IMR-90 (cell line): Measurements from ENCODE around the gene GSTP1. TPM values are rescaled to one million over a fixed set of nuclear protein-coding genes. Genes with fewer than 3 reads are reported as not detected.
A peak's percentile ranks its signal among the peaks of the same experiment; 100 is the strongest.

ENCODE experiments used
- ATAC-seq: fragments of 200-7000 bp; cut with Tn5 transposase; 2 replicates; pipeline ENCODE4 v1.9.1; 2020; ENCODE audit warnings: low read depth, mild to moderate bottlenecking, moderate library complexity
- BruUV-seq: library from RNA; stranded (reverse); fragments of 400-500 nt; replicated peaks from 2 replicates; lab custom pipeline; 2021; lab: Mats Ljungman, UMichigan
- CTCF ChIA-PET: fragments of 300-600 bp; formaldehyde crosslinking; extraction: SDS; loops from one replicate; lab custom pipeline; 2021; ENCODE audit warnings: antibody characterized with exemption; lab: Yijun Ruan, JAX
- POLR2A ChIA-PET: fragments of 300-600 bp; sonication (Branson Sonifier 250); formaldehyde crosslinking; loops from one replicate; lab custom pipeline; 2022; ENCODE audit warnings: antibody characterized with exemption; ENCODE audit not compliant: unreplicated experiment; lab: Charles Lee
- DNase-seq: peaks from one replicate; pipeline ENCODE4 v3.0.0; 2013
- H2AFZ ChIP-seq: replicated peaks from 2 replicates; pipeline ENCODE3; 2013; ENCODE audit warnings: low read length, mild to moderate bottlenecking; ENCODE audit not compliant: poor library complexity
- H2AK5ac ChIP-seq: 2 replicates; pipeline ENCODE4 v1.6.1; 2013; ENCODE audit warnings: low read depth, low read length, inconsistent platforms
- H2AK9ac ChIP-seq: replicated peaks from 2 replicates; pipeline ENCODE3; 2013; ENCODE audit warnings: mild to moderate bottlenecking, low read depth, low read length, moderate library complexity; ENCODE audit not compliant: poor library complexity
- H2BK120ac ChIP-seq: 2 replicates; pipeline ENCODE4 v1.6.1; 2013; ENCODE audit warnings: low read depth, low read length, inconsistent platforms
- H2BK15ac ChIP-seq: 3 replicates; pipeline ENCODE4 v1.6.1; 2013; ENCODE audit warnings: low read depth, low read length, inconsistent platforms
- H2BK20ac ChIP-seq: 2 replicates; pipeline ENCODE4 v1.6.1; 2013; ENCODE audit warnings: low read depth, mild to moderate bottlenecking, inconsistent platforms, low read length, moderate library complexity
- H2BK5ac ChIP-seq: 2 replicates; pipeline ENCODE4 v1.6.1; 2013; ENCODE audit warnings: mild to moderate bottlenecking, low read depth, low read length, inconsistent platforms; ENCODE audit not compliant: poor library complexity, severe bottlenecking
- H3K14ac ChIP-seq: replicated peaks from 2 replicates; pipeline ENCODE4 v1.6.1; 2013; ENCODE audit warnings: low read depth, low read length, inconsistent platforms
- H3K18ac ChIP-seq: 2 replicates; pipeline ENCODE4 v1.6.1; 2013; ENCODE audit warnings: low read depth, low read length, control low read depth
- H3K23ac ChIP-seq: 2 replicates; pipeline ENCODE4 v1.6.1; 2013; ENCODE audit warnings: low read depth, low read length, inconsistent platforms
- H3K27ac ChIP-seq: 2 replicates; pipeline ENCODE4 v1.5.1; 2013; ENCODE audit warnings: mild to moderate bottlenecking, control low read depth, low read length; ENCODE audit not compliant: insufficient read depth
- H3K27me3 ChIP-seq: 2 replicates; pipeline ENCODE4 v1.6.1; 2013; ENCODE audit warnings: low read length; ENCODE audit not compliant: control insufficient read depth, insufficient read depth
- H3K36me3 ChIP-seq: 2 replicates; pipeline ENCODE4 v1.6.1; 2013; ENCODE audit warnings: low read length, mixed read lengths; ENCODE audit not compliant: control insufficient read depth, insufficient read depth
- H3K4ac ChIP-seq: 2 replicates; pipeline ENCODE4 v1.6.1; 2013; ENCODE audit warnings: low read depth, low read length, inconsistent platforms
- H3K4me1 ChIP-seq: 2 replicates; pipeline ENCODE4 v1.6.1; 2013; ENCODE audit warnings: low read length, mixed read lengths; ENCODE audit not compliant: control insufficient read depth, insufficient read depth
- H3K4me2 ChIP-seq: 2 replicates; pipeline ENCODE4 v1.6.1; 2013; ENCODE audit warnings: low read depth, mild to moderate bottlenecking, control low read depth, low read length, moderate library complexity
- H3K4me3 ChIP-seq: 2 replicates; pipeline ENCODE4 v1.5.1; 2013; ENCODE audit warnings: low read depth, mild to moderate bottlenecking, control low read depth, low read length, moderate library complexity; ENCODE audit not compliant: insufficient read depth
- H3K56ac ChIP-seq: 2 replicates; pipeline ENCODE4 v1.6.1; 2013; ENCODE audit warnings: low read length, inconsistent platforms; ENCODE audit not compliant: insufficient read depth; ENCODE audit errors: extremely low read depth
- H3K79me1 ChIP-seq, 2 experiments: 2 replicates each; pipeline ENCODE4 v1.6.1; 2013; ENCODE audit warnings: low read length in 2 of 2, inconsistent platforms in 1 of 2, low read depth in 1 of 2
- H3K9ac ChIP-seq: 2 replicates; pipeline ENCODE4 v1.6.1; 2013; ENCODE audit warnings: low read depth, low read length, control low read depth
- H3K9me1 ChIP-seq: 2 replicates; pipeline ENCODE4 v1.6.1; 2013; ENCODE audit warnings: low read length, inconsistent platforms; ENCODE audit not compliant: insufficient read depth
- H3K9me3 ChIP-seq: 2 replicates; pipeline ENCODE4 v1.6.1; 2013; ENCODE audit warnings: low read length; ENCODE audit not compliant: control insufficient read depth, insufficient read depth
- H4K20me1 ChIP-seq: 2 replicates; pipeline ENCODE4 v1.6.1; 2013; ENCODE audit warnings: low read length, inconsistent platforms; ENCODE audit not compliant: insufficient read depth
- H4K5ac ChIP-seq: 2 replicates; pipeline ENCODE4 v1.6.1; 2013; ENCODE audit warnings: mild to moderate bottlenecking, low read depth, low read length, control low read depth
- H4K8ac ChIP-seq, 2 experiments: 2 replicates each; pipeline ENCODE4 v1.6.1; 2013; ENCODE audit warnings: low read depth in 2 of 2, low read length in 2 of 2, control low read depth in 1 of 2, inconsistent platforms in 1 of 2
- H4K91ac ChIP-seq: 2 replicates; pipeline ENCODE4 v1.6.1; 2013; ENCODE audit warnings: low read depth, low read length, inconsistent platforms; ENCODE audit not compliant: insufficient read depth
- BHLHE40 ChIP-seq: fragments of 150-350 bp; IDR thresholded peaks from 2 replicates; pipeline ENCODE4 v1.6.1; 2016; ENCODE audit warnings: mild to moderate bottlenecking, low read depth, low read length
- MXI1 ChIP-seq: IDR thresholded peaks from 2 replicates; pipeline ENCODE4 v1.6.1; 2012; ENCODE audit warnings: low read depth, mild to moderate bottlenecking, low read length, moderate library complexity, borderline replicate concordance
- NFE2L2 ChIP-seq: fragments of 150-350 bp; IDR thresholded peaks from 2 replicates; pipeline ENCODE4 v1.6.1; 2016; ENCODE audit warnings: low read depth, mild to moderate bottlenecking, low read length
- RAD21 ChIP-seq: IDR thresholded peaks from 2 replicates; pipeline ENCODE4 v1.6.1; 2012; ENCODE audit warnings: low read length, improper control_type of control experiment
- RCOR1 ChIP-seq: IDR thresholded peaks from 2 replicates; pipeline ENCODE4 v1.6.1; 2012; ENCODE audit warnings: mild to moderate bottlenecking, low read length, improper control_type of control experiment; ENCODE audit not compliant: insufficient replicate concordance
- RFX5 ChIP-seq: IDR thresholded peaks from 2 replicates; pipeline ENCODE4 v1.8.0; 2012; ENCODE audit warnings: low read depth, mild to moderate bottlenecking, low read length, moderate library complexity
- WGBS, 2 experiments: methylation state at CpG; one replicate each; pipeline versions ENCODE4 v1.1.5 to v1.1.7; 2013; ENCODE audit warnings: missing lambda C conversion rate in 2 of 2; ENCODE audit not compliant: insufficient read length in 1 of 2; ENCODE audit errors: extremely low coverage in 2 of 2; 5-methylcytosine and 5-hydroxymethylcytosine counted together
- dilution Hi-C: fragments of 300-500 bp; cut with HindIII; formaldehyde crosslinking; loops from one replicate; pipeline ENCODE4 v1.14.3; 2018; ENCODE audit warnings: low sequenced_read_pairs; ENCODE audit not compliant: unreplicated experiment
- in situ Hi-C: fragments of 300-500 bp; cut with MboI; formaldehyde crosslinking; loops from 3 replicates; pipeline ENCODE4 v1.14.3; 2019; ENCODE audit warnings: low sequenced_read_pairs, inconsistent platforms, mixed read lengths
- intact Hi-C: fragments of 100-400 bp; cut with micrococcal nuclease; formaldehyde crosslinking; loops from 2 replicates; pipeline ENCODE4 v1.10.0; 2022
- polyA plus RNA-seq, 3 experiments: library from polyadenylated mRNA; depleted of rRNA; stranded (reverse); fragments of >200 nt; gene quantifications; 2 replicates each; pipeline ENCODE4 v1.2.3, GENCODE V29; 2012; ENCODE audit warnings: low replicate concordance in 1 of 3
- total RNA-seq: library from RNA; depleted of rRNA; stranded (reverse); fragments of >200 nt; gene quantifications from 2 replicates; pipeline ENCODE4 v1.2.3, GENCODE V29; 2012
- TF ChIP-seq, protein P1 (sequence below): fragments of 150-350 bp; IDR thresholded peaks from 2 replicates; pipeline ENCODE4 v1.6.1; 2017; ENCODE audit warnings: mild to moderate bottlenecking, antibody characterized with exemption, low read length, low read depth

Gene GSTP1
- total and polyA plus RNA-seq, 2 of the 4 experiments (the other 2 are of a cell fraction): 947 to 1,539 TPM

DNA sequence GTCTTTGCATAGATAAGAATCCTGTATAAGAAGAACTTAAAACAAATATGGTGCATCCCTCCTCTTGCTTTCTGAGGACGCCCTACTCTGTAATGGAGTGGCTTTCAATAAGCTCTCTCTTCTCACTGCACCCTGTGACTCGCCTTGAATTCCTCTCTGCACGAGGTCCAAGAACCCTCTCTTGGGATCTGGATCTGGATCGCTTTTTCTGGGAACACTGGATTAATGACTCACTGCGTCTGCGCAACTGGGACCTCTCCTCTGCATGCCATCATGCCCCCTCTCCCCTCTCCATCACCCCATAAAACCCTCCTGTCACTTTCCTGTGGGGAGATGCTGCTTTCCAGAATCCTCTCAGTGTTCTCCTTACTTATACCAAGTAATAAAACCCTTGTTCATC lies 45.3 kb upstream of the GSTP1 start:
- no peak for ATAC-seq
- Histone ChIP-seq H2BK15ac (no peak overlapping the region), H3K23ac (no peak overlapping the region), H3K4me1 (no peaks in the 10 kb centered on the region), H3K79me1 (no peaks in the 10 kb centered on the region), H4K8ac (no peak overlapping the region), H3K4me2 (no peak overlapping the region), H2BK120ac (no peak overlapping the region), H2BK20ac (no peak overlapping the region), H3K27me3 (peaks cover 9% of the 10 kb centered on the region), H3K4ac (no peak overlapping the region), H3K9ac (no peak overlapping the region), H2AK5ac (no peak overlapping the region), H4K91ac (no peak overlapping the region), H2BK5ac (no peak overlapping the region), H3K14ac (no peak overlapping the region), H3K9me3 (peaks cover 10% of the 10 kb centered on the region), H3K36me3 (no peaks in the 10 kb centered on the region), H4K20me1 (no peaks in the 10 kb centered on the region), H4K5ac (no peak overlapping the region), H3K4me3 (no peak overlapping the region), H3K56ac (no peak overlapping the region), H3K9me1 (no peaks in the 10 kb centered on the region), H2AK9ac (no peak overlapping the region), H3K18ac (no peak overlapping the region), H3K27ac (no peak overlapping the region), H2AFZ (peak overlapping the region; percentile 14)
- dilution Hi-C loops (no loop called here), intact Hi-C loops (no loop called here), in situ Hi-C loops (no loop called here)
- POLR2A ChIA-PET: no interaction called here
- DNase-seq: no peak
- CTCF ChIA-PET: no interaction called here
- BruUV-seq: no TSS peak
- WGBS, 2 experiments: 100% methylated on average over 3 of the region's 6 CpGs; no CpG with 5 or more reads in 1 of the 2 experiments
- TF ChIP-seq BHLHE40 (no peak), RCOR1 (no peak), RAD21 (no peak), MXI1 (no peak), RFX5 (no peak), NFE2L2 (no peak)
- TF ChIP-seq, protein P1, sequence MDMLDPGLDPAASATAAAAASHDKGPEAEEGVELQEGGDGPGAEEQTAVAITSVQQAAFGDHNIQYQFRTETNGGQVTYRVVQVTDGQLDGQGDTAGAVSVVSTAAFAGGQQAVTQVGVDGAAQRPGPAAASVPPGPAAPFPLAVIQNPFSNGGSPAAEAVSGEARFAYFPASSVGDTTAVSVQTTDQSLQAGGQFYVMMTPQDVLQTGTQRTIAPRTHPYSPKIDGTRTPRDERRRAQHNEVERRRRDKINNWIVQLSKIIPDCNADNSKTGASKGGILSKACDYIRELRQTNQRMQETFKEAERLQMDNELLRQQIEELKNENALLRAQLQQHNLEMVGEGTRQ: no peak
